ENCODE data around the gene CCP110.

Gene CCP110, protein sequence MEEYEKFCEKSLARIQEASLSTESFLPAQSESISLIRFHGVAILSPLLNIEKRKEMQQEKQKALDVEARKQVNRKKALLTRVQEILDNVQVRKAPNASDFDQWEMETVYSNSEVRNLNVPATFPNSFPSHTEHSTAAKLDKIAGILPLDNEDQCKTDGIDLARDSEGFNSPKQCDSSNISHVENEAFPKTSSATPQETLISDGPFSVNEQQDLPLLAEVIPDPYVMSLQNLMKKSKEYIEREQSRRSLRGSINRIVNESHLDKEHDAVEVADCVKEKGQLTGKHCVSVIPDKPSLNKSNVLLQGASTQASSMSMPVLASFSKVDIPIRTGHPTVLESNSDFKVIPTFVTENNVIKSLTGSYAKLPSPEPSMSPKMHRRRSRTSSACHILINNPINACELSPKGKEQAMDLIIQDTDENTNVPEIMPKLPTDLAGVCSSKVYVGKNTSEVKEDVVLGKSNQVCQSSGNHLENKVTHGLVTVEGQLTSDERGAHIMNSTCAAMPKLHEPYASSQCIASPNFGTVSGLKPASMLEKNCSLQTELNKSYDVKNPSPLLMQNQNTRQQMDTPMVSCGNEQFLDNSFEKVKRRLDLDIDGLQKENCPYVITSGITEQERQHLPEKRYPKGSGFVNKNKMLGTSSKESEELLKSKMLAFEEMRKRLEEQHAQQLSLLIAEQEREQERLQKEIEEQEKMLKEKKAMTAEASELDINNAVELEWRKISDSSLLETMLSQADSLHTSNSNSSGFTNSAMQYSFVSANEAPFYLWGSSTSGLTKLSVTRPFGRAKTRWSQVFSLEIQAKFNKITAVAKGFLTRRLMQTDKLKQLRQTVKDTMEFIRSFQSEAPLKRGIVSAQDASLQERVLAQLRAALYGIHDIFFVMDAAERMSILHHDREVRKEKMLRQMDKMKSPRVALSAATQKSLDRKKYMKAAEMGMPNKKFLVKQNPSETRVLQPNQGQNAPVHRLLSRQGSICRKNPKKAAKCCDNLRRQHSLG

DNA sequence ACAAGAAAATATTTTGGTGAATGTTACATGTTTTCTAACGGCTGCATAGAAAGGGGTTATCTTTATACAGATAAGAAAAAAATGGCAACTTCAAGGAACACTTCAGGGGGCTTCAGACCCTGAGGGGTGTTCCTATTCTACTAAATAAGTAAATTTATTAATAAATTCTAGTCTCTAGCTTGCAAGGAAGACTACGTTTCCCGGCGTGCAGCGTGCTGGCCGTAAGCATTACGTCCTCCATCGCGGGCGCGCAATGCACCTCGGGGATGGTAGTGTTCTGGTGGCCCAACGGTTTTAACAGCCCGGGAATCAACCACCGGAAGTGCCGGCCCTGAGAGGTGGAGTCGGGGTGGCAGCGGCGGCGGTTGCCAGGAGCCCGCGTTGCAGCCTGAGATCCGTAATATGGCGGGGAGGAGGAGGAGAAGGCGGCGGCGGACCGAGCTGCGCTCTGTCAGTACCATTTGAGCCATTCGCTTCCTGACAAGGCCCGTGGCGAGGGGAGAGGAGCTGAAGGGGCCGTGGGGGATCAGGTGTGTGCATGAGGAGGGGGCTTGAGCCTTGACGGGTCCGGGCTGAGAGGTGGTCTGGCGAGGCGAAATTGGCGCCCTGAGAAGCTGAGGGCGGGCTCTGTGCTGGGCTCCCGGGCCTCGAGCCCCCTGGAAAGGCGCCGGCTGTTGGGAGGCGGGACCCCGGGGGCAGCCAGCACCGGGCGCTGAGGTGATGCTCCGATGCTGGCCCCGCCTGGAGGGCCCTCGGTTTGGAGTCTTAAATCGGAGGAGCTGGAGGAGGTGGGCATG, at the start of gene CCP110:
TSS of gene CCP110 (plus strand) at position 384 of the 797 bp plus-strand sequence. CDS start 3,940 bp downstream, outside the sequence.
- peak; percentile 84 for DNase-seq

DNA sequence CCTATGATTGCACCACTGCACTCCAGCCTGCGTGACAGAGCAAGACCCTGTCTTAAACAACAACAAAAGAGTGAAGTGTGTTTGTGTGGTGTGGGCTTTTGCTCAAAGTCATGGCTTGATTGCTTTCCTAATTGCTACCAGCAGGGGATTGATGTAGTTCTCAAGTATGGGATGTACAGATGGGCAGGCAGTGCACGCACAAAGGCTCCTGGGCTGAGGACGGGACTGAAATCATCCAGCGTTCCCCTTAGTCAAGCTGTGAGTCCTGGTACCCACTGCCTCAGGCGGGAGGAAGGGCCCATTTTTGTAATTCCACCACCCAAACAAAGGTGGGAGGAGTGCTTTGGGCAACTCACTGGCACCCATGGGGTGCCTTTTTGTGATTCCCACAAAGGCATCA, 49.1 kb upstream of the CCP110 start:
- DNase-seq = no peak

DNA sequence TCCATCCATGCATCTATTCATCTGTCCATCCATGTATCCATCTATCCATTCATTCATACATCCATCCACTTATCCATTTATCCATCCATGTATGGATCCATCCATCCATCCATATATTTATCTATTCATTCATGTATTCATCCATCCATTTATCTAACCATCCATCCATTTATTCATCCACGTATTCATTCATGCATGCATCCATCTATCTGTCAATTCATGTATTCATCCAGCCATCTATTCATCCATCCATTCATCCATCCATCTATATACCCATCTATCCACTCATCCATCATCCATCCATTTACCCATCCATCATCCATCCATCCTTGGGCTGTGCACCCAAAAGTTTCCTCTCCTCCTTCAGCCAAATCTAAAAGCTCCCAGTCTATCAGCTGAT, 45.2 kb upstream of the CCP110 start:
- no peak for DNase-seq

DNA sequence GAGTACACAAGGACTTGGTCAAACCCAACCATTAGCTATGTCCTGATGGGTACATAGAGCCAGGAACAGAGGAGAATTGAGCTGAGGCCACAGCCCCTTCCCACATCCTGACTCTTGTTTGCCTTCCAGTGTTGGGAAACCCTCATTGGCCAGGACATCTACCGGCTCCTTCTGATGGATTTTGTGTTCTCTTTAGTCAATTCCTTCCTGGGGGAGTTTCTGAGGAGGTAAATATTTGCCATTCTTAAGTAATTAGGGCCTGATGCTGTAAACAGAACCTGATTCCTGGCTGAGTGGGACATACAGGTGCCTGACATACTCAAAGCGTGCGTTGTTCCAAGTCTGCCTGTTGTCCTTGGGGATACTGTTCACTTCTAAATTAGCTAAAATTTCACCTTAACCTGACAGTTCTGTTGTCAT, 44.4 kb upstream of the CCP110 start:
- DNase-seq = no peak

DNA sequence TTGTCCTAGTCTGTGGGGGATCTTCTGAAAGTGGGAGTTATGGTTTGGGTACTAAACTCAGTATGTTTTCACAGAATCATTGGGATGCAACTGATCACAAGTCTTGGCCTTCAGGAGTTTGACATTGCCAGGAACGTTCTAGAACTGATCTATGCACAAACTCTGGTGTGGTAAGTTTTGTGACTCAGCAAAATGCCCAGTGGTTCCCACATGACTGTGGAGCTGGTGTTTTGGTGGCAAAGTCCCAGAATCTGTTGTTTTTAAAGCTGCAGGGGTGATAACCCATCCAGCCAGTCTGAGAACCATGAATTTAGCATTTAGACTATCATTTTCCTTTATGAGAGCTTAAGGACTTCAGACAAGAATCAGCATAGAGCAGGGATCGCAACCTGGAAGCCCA, 42.4 kb upstream of the CCP110 start:
- DNase-seq = no peak

DNA sequence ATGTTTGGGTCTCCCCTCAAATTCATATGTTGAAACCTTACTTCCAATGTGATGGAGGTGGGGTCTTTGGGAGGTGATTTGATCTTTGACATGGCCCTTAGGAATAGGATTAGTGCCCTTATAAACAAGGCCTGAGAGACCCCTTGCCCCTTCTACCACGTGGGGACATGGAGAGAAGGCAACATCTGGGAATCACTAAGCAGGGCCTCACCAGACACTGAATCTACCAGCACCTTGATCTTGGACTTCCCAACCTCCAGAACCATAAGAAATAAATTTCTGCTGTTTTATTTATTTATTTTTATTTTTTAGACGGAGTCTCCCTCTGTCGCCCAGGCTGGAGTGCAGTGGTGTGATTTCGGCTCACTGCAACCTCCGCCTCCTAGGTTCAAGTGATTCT, 42.0 kb upstream of the CCP110 start:
- no peak for DNase-seq

DNA sequence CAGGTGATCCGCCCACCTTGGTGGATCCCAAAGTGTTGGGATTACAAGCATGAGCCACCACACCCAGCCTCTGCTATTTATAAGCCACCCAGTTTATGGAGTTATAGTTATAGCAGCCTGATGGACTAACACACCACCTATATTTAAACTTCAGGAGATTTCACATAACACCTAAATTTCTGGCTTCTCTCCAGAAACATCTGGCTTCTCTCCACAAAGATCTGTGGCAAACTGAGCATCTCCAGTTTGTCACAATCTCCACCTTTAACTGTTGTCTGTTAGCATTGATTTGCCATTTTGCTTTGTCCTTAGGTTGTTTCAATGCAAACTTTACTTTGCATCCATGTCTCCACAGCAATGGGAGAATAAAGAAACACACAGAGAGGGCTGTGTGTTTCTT, 41.5 kb upstream of the CCP110 start:
- DNase-seq = no peak

DNA sequence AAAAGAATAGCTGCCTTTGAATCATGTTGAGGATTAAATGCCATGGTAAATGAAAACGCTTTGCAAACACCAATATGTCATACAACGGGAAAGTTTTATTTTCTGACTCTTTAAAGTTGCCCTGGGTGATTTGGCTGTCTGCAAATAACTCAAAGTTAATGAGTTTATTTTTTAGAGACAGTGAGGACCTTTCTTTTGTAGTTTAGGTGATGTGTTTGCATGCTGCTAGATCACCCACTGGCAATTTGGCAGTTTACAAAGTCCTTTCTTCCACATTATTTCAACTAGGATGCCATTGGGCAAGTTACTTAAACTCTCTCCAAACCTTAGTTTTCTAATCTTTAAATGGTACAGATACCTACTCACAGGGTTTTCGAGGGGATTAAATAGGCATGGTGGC, 39.6 kb upstream of the CCP110 start:
- DNase-seq = no peak

DNA sequence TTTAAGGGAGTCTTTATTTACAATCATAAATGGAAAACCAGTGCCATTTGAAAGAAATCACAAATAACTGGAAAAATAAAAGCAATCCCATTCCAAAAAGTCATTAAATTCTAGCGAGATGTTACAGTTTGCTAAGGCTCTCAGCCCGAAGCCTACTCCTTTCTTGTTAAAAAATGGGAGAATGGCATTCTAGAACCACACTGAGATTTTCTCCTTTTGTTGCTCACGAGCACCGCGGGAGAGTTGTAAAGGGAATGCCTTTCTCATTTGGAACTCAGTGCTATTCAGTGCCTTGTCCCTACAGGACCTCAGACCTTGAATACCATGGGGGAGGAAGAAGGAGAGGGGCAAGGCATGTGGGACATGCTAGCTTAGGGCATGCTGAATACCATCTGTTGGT, 38.1 kb upstream of the CCP110 start:
- DNase-seq = no peak

DNA sequence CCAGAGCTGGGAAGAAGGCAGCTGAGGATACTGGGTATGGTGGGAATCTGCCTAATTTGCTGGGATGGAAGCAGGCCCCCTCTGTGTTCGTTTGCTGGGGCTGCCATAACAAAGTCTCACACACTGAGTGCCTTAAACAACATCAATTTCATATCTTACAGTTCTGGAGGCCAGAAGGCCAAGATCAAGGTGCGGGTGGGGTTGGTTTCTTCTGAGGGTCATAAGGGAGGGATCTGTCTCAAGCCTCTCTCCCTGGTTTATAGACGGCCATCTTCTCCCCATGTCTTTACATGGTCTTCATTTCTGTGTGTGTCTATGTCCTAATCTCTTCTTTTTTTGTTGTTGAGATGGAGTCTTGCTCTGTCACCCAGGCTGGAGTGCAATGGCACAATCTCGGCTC, 37.7 kb upstream of the CCP110 start:
- no peak for DNase-seq

DNA sequence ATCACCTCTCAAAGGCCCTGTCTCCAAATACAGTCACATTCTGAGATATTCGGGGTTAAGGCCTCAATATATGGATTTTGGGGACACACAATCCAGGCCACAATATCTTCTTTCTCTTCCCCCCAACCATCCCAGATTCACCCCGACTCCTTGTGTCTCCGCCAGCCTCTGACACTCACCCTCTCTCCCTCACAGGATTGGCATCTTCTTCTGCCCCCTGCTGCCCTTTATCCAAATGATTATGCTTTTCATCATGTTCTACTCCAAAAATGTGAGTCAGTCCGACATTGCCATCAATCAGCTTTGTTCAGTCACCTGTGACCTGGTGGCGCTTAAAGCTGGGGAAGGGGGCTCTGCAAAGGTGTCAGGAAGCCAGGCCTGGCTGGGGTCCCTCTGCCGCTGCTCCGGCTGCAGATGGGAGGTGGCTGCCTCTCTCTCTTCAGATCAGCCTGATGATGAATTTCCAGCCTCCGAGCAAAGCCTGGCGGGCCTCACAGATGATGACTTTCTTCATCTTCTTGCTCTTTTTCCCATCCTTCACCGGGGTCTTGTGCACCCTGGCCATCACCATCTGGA, 36.9 kb upstream of the CCP110 start:
- DNase-seq = no peak

DNA sequence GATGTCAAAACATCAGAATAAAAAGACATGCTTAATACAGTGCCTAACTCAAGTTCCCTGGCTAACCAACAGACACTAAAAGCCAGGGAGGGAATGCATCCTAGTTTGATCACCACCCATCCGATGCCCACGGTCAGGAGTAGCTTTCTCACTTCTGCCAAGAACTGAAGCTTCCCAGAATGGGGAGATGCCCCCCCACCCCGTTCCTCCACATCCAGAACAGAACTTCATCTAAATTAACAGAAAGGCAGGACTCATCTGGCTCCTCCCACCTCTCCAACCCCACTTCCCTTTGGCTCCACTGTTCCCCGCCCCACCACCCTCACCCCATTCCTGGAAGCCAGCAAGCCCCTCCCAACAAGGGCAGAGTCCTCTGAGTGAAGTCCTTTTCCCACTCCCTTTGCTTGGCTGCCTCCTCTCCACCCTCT, 35.5 kb upstream of the CCP110 start:
- no peak for DNase-seq

DNA sequence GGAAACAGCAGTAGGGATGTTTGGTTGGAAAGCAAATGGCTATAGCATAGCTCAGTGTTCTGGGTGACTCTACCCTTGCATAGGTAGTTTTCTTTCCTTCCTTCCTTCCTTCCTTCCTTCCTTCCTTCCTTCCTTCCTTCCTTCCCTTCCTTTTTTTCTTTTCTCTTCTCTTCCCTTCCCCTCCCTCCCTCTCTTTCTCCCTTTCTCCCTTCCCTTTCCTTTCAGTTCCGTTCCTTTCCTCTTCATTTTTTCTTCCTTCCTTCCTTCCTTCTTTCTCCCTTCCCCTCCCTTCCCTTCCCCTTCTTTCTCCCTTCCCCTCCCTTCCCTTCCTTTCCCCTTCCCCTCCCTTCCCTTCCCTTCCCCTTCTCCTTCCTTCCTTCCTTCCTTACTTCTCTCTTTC, 33.1 kb upstream of the CCP110 start:
- no peak for DNase-seq

DNA sequence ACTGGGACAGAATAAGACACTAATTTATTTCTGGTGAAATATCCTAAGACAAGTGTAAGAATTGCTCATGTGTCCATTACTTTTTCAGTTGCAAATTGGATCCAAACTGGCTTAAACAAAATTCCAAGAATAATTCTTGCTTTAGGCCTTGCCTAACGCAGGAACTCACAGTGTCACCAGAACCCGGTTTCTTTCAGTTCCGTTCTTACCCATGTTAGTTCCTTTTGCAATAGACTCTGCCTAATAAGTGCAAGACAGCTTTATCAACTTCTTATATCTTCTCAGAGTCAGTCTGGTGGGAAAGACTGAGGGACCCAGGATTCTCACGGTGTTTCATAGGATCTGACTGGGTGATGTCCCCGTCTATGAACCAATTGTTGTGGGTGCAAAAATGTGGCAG, 26.6 kb upstream of the CCP110 start:
- DNase-seq = no peak

DNA sequence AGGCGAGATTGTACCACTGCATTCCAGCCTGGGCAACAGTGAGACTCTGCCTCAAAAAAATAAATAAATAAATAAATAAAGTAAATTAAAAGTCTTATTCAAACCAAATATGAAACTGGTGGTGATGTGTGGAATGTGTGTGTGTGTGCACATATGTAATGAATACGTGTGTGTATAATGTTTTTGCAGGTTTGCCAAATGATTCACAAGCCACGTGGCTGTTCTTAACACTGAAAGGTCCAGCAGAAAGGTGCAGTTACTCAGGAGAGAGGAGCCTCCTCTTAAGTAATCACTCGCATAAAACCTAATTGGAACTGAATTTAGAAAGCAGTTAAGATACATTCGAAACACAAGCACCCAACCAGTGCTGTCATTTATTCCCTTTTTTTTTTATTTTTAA, 24.7 kb upstream of the CCP110 start:
- no peak for DNase-seq

DNA sequence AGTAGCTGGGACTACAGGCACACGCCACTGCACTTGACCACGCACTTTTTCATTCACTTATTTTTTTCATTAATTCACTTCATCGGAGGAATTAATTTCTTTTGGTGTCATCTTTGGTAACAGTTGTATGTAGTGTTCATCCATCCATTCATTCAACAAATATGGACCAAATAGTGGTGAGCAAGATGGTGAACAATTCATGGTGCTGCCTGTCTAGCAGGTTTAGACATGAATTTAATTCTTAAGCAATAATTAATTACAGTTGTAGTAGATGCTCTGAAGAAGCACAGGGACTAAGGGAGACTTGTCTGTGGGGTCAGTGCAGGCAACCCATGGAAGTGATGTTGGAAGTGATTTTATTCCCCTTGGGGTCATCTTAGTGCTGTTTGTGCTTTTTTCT, 24.3 kb upstream of the CCP110 start:
- no peak for DNase-seq

DNA sequence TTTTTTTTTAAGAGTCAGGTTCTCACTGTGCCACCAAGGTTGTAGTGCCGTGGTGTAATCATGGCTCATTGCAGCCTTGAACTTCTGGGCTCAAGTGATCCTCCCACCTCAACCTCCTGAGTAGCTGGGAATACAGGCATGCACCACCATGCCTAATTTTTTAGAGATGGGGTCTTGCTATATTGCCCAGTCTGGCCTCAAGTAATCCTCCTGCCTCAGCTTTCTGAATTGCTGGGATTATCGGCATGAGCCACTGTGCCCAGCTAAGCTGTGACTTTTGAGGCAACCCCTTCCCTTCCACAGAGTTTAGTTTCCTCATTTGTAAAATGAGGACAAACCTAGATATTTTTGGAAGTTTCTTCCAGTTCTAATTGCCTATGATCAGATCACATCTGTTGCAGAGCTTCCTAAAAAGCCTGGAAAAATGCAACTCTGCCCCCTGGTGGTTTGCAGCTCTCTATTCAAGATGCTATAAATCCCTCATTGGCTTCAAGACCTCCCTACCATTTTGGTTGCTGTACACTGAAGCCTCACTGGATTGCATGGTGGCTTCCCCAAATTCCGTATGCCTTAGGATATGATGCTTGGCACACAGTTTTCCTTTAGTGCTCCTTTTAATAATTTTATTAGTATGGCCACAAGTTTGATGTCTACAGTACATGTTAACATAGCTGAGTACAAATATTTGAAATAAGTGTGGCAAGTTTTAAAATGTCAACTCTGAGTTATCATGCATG, 21.2 kb upstream of the CCP110 start:
- DNase-seq = no peak

DNA sequence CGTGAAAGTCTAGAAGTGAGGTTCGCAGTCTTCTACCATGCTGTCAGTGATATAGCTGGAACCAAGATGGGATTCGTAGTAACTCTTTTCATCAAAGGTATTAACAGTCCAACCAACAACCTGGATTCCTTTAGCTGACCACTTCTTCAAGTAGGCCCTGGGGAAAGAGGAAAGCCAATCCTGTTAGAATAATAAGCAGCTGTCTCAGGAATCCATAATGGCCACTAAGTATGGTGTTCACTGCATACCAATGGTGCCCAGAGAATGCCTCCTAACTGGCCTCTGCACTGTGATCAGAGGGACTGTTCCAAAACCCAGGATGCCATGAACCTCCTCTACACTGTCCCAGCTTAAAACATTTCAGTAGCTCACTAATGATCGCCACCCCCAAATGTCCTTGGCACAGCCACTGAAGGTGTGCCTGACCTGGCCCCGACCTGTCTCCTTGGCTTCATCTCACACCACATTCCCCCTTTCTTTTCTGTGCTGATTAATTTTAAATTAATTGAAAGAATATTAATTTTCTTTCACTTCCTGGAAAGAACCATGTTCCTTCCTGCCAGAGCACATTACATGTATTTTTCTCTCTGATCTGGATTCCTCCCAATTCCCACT, 20.2 kb upstream of the CCP110 start:
- DNase-seq = no peak

DNA sequence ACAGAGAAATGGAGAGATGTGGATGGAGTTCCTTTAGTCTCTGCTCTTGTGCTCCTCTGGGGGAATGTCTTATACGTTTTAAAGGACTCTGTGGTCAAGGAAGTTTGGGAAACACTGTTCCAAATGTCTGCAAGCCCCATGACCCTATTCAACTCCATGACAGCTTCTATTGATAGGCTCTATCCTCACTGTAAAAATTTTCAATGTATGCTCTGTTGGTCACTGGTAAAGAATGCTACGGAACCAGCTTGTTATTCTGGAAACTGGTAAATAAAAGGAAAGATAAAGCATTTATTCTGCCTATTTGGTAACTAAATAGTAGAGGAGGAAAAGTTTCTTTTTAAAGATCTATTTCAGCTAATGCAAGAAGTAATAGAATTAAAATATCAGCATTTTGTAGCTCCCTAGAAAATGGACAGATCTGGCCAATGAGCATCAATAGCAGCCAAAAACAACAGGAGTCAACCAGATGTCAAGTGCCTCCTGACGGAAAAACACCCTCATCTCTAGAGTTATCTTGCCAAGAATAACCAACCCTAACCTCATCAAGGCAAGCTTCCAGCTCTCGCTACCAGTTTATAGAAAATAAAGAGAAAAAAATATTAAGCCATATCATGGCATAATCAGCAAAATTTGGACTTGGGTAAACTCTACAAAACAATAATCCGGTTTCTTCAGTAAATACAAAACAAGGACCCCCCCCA, 18.0 kb upstream of the CCP110 start:
- no peak for DNase-seq

DNA sequence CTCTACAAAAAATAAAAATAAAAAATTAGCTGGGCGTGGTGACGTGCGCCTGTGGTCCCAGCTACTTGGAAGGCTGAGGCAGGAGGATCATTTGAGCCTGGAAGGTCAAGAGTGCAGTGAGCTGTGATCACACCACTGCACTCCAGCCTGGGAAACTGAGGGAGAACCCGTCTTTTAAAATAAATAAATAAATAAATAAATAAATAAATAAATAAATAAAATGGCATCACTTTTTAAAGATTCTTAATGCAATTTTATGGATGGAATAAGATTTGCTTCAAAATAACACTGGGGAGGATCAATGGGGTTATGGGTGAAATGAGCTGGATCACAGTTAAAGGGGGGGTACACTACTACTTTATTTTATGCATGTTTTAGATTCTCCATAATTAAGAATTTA, 16.8 kb upstream of the CCP110 start:
- DNase-seq = no peak

DNA sequence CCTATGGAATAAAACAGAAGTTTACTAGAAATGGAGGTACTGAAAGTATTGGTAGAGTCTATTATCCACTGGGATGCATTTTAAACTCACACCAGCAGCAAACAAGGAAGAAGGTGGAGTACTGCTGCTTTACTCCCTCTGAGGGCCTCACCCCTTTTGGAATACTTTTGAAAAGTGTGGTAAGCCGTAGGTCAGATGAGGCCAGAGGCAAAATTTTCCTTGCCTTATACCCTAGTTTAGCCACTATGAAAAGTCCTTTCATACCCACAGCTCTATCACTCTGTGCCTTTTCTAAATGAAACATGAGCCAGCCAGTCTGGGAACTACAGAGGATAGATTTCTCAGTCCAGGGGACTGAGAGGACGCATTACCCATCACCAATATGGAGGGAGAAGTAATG, 15.9 kb upstream of the CCP110 start:
- no peak for DNase-seq

Data from NCI-H2081 treated with DMSO at 0.1 percent for 48 hours (cell line).